ENCODE results near the gene MGAT5B.

- TF ChIP-seq EZH2 (IDR thresholded peaks at IDR 0.05; ENCODE audit: insufficient read depth, poor library complexity, severe bottlenecking) (no peak), EZH2phosphoT487 (IDR thresholded peaks at IDR 0.05; ENCODE audit: insufficient read depth, low read depth) (no peak)
Observed at GRCh38 chr17:76995387-76996105, 127.3 kb downstream of the MGAT5B start.
